Activated gamma-delta T cell (primary cell): ENCODE results near the gene SRM.
"Not testable (repeated sequence)": the region's sequence is repeated elsewhere in the genome, so short reads cannot be mapped to it uniquely, and the experiment has no call there.

ENCODE experiments used
- DNase-seq: peaks from one replicate; lab custom pipeline; 2025; lab: John Stamatoyannopoulos, UW

SRM gene

GRCh38 chr1:11064942-11065341 lies 5.1 kb upstream of the SRM start:
- no peak for DNase-seq

GRCh38 chr1:11063937-11064537 lies 4.2 kb upstream of the SRM start:
- DNase-seq = not testable (repeated sequence)

DNA sequence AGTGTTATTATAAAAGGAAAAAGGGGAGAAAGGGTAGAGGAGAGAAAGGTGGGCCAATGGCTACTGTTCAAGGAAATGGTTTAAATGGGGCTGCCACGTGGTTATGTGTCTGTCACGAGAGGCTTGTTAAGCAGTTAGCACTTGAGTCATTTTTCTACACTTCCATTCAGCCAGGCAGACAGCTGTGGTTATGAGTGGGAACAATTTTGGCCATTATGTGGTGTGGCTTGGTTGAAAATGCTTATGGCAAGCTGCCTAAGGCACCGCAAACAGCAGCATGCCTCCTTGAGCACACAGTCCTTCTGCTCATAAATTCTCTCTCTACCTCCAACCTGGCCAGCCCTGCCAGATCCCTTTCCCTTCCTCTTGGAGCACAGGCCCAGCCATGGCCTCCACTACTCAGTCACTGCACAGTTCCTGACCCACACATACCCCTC lies 3.2 kb upstream of the SRM start:
- no peak for DNase-seq

DNA sequence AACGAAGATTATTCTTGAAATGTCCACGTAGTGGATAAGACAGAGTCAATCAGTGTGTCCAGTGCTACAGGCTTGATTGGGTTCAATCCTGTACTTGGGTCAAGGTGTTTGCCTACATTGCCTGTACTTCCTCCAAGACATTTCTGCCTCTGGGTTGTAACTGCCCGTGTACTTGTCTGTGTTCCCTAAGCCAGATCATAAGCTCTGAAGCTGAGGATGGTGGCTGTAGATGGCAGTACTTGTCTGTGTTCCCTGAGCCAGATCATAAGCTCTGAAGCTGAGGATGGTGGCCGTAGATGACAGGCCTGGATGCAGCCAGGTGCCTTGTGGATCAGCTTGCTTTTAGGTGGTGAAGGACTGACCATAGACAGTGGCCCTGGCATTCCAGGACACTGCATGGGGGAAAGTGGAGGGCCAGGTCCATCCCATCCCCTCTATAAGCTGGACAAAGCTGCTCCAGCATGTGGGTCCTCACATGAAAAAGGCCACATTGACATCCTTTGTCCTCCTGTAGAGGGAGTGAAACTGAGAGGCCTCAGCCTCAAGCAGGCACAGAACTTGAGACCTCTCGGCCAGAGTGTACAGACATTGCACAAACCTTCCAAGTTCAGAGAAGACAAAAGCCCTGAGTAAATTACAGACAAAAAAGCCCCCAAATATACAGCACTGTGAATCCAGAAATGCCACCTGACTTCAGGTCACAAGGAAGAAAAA lies 2.0 kb upstream of the SRM start:
- no peak for DNase-seq

GRCh38 chr1:11059155-11059967 lies 457 bp downstream of the SRM start:
- no peak for DNase-seq

GRCh38 chr1:11058595-11059154 lies 1.1 kb downstream of the SRM start:
- DNase-seq = no peak

DNA sequence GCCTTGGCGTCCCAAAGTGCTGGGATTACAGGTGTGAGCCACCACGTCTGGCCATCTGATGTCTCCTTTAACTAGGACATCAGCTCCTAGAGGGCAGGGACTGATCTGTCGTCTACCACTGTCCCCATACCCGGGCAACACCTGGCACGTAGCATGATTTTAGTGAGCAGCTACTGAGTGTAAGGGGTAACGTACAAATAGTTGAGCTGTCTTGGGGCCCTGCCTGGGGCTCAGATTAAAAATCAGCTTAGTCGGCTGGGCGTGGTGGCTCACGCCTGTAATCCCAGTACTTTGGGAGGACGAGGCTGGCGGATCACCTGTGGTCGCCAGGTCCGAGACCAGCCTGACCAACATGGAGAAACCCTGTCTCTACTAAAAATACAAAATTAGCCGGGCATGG lies 1.8 kb downstream of the SRM start:
- no peak for DNase-seq

- no peak for DNase-seq
Observed at GRCh38 chr1:11057477-11057876, 2.3 kb downstream of the SRM start.

DNA sequence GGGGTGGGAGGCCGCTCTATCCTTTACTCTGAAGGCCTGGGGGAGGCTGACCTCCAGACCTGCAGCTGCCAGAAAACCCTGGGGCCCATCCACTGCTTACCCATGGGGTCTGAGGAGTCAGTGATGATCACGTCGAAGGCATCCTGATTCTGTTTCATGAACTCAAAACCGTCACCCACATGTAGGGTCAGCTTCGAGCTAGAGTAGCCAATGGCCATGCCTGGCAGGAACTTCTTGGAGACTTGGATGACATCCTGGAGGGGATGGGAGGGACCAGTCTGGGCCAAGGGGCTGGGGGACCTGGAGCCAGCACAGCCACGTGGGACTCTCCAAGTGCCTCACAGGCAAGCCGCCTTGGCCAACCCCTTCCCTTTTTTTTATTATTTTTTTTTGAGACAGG lies 3.3 kb downstream of the SRM start:
- no peak for DNase-seq

DNA sequence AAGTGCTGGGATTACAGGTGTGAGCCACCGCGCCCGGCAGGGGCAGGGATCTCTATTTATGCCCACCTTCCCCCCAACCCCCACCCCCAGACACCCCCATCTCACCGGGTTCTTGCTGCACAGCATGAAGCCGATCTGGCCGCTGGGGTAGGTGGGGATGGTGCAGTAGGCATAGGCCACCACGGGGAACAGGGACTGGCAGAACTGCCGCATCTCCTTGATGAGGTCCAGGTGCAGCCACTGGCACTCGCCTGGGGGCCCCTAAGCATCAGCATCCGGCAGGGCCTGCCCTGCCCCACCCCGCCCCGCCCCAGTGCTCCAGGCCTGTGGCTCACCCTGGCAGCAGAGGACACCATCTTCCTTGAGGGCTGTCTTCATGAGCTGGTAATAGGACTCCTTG lies 4.1 kb downstream of the SRM start:
- no peak for DNase-seq

GRCh38 chr1:11054666-11055065 lies 5.2 kb downstream of the SRM start:
- no peak for DNase-seq

DNA sequence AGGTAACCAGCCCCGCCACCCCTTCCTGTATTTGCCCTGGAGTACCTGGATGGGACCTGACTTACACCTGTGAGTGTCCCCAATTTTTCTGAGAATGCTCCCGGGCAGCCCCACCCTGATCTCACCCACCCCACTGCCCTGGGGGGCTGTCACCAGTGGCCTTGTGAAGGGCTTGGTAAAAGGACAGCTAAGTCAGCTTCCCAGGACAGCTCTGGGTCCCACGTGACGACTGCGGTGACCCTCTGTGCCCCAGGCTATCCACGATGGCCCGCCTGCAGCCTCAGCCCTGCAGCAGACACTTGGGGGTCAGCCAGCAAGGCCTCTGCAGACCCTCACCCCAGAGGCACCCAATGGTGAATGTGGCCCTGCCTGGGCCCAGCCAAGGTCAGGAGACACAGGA lies 5.6 kb downstream of the SRM start:
- no peak for DNase-seq

- DNase-seq = no peak
Observed at GRCh38 chr1:11053758-11054137, 6.1 kb downstream of the SRM start.

DNA sequence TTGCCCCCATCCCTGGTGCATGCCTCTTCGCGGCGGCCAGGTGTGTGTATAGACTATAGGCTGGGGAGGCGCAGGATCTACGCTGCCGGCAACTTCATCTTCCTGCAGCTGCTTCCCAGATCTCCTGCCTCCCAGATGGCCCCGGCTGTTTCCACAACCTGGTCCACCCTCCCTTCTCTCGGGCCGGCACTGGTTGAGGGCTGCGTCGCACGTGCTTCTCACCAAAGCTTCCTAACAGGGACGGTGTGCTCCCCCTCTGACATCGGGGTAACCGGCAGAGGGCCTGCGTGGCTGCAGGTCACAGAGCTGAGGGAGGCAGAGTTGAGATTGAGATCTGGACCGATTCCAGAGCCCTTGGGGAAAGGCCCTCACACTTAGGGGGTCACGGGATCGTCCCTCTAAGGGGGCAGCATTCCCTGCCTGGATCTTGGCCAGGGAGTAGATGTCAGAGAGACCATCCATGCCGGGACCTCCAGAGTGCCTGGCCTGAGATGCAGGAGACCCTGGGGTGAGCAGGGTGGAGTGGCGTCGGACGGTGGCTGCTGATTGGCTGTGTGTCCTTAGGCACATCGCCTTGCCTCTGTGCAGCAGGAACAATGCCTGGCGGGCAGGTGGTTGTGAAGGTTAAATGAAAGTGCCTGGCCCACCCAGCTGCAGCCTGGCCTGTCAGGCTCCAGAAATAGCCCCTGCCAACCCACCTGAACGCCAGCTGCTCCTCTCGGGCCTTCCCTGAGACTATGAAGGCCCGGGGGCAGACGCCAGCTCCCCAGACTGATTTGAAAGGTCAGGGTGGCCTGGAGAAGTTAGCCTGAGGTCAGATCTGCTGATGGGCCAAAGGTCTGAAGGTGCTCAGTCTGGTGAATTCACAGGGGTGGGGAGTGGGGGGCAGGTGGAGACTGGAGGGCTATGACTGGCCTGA lies 6.7 kb downstream of the SRM start:
- DNase-seq = no peak

DNA sequence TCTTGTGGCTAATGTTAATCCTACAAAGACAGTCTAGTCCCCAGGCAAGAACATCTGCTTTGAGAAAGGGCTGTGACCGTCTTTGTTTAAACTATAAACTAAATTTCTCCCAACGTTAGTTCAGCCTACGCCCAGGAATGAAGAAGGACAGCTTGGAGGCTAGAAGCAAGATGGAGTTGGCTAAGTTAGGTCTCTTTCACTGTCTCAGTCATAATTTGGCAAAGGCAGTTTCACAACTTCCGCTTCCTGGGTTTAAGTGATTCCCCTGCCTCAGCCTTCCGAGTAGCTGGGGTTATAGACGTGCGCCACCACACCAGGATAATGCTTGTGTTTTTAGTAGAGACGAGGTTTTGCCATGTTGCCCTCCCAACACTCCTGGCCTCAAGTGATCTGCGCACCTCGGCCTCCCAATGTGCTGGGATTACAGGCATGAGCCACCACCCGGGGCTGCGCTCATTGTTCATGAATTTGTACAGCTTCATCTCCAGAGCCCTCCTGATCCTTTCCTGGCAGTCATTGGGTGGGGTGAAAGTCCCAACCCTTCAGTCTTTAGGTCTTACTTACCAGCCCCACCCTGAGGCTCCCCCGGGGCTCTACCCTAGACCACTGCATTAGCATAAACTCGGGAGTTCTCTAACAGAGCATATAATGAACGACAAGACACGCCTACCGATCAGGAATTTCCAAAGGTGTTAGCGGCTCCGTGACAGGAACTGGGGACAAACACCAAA lies 7.9 kb downstream of the SRM start:
- no peak for DNase-seq

DNA sequence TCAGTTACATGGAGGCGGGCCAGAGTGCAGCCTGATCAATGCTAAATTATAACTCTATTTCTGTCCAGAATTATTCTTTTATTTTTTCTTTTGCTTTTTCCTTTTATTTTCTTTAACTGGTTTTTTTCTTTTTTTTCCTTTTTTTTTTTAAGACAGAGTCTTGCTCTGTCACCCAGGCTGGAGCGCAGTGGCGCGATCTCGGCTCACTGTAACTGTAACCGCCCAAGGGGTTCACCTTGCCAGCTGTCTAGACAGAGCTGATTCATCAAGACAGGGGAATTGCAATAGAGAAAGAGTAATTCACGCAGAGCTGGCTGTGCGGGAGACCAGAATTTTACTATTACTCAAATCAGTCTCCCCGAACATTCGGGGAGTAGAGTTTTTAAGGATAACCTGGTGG lies 8.7 kb downstream of the SRM start:
- DNase-seq = not testable (repeated sequence)

DNA sequence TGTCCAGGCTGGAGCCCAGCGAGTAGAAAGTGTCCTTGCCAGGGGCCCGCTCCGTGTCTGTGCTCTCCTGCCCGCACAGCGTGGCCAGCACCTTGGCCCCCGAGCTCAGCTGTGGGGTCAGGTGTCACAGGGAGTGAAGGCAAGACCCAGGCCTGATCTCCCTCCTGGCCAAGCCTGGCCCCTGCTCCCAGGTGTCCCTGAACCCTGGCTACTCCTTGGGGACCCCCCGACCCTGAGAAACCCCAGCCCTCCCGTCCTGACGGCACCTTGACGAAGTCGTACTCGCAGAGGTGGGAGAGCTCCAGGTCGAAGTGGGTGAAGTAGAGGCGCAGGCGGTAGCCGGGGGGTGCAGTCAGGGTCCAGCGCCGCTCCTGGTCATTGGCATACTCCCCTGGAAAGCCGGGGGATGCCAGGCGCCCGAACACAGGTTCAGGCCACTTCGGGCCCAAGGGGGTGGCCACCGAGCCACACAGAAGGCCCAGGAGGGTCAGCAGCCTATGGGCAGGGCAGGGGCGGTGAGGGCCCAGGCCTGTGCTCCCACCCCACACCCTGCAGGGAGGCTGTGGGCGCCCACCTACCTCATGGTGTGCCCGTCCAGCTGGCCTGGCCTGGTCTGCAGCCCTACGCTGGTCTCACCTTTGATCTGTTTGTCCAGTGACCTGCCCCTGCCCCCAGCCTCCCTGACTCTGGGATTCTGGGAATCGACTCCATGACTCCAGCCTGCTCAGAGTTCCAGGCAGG lies 13.0 kb downstream of the SRM start, which contains the start of gene MASP2:
MASP2 (minus strand) TSS at position 615 of the 741 bp plus-strand sequence; CDS start at position 583, 32 bp downstream.
- DNase-seq = no peak

GRCh38 chr1:11046270-11046566 lies 13.6 kb downstream of the SRM start:
- DNase-seq = no peak

DNA sequence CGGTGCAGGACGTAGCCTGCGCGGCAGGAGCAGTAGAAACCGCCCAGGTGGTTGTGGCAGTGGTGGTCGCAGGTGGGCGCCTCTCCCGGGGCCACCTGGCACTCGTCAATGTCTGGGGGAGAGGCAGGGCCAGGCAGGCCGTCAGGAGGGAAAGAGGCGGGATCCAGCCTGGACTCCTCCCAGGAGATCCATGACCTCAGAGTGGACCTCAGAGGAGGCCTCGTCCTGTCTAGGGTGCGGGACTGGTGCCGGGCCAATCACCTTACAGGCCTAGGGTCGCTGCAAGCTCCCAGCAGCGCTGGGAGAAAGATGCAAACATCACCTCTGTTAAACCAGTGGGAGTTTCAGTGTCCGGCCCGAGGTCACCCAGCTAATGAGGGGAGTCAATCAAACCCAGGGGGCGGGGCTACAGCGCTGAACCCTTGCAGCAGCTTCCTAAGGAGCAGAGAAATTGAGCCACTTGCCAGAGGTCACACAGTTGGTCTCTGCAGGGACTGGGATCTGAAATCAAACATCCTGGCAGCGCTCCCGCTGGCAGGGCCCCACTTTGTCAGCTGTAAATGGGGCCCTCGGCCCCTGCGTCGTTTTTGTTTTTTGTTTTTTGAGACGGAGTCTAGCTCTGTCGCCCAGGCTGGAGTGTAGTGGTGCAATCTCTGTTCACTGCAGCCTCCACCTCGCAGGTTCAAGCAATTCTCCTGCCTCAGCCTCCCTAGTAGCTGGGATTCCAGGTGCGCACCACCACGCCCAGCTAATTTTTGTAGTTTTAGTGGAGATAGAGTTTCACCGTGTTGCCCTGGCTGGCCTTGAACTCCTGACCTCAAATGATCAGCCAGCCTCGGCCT lies 14.2 kb downstream of the SRM start:
- DNase-seq = no peak
